Endothelial cell of umbilical vein (primary cell): Measurements from ENCODE around the gene DEFB108B. TPM values are rescaled to one million over a fixed set of nuclear protein-coding genes. Genes with fewer than 3 reads are reported as not detected.
"Not testable (repeated sequence)": the region's sequence is repeated elsewhere in the genome, so short reads cannot be mapped to it uniquely, and the experiment has no call there.

Experiments used
- BruUV-seq: library from RNA; stranded (reverse); fragments of 400-500 nt; replicated peaks from 2 replicates; lab custom pipeline; 2021; lab: Mats Ljungman, UMichigan
- CTCF ChIA-PET: fragments of 300-600, 350-600 bp; sonication (Branson Sonifier 250); formaldehyde crosslinking; loops from one replicate; lab custom pipeline; 2021; ENCODE audit warnings: antibody characterized with exemption, inconsistent platforms; lab: Charles Lee
- POLR2A ChIA-PET: fragments of 300-600, 350-600 bp; sonication (Branson Sonifier 250); formaldehyde crosslinking; loops from one replicate; lab custom pipeline; 2021; ENCODE audit warnings: antibody characterized with exemption, inconsistent platforms; lab: Charles Lee
- DNase-seq: peaks from one replicate; pipeline ENCODE4 v3.0.0-alpha.2; 2011; ENCODE audit warnings: low read depth, low spot score
- FAIRE-seq: peaks from 2 replicates; lab custom pipeline; 2011; peaks lifted over from hg19 to GRCh38; lab: Jason Lieb, UNC
- H2AFZ ChIP-seq: 2 replicates; pipeline ENCODE4 v1.6.0; 2012; ENCODE audit warnings: low read depth, low read length, control low read depth, inconsistent platforms
- H3K27ac ChIP-seq: 2 replicates; pipeline ENCODE4 v1.5.1; 2011; ENCODE audit warnings: low read depth, mild to moderate bottlenecking, control low read depth, low read length, moderate library complexity; ENCODE audit not compliant: insufficient read depth
- H3K27me3 ChIP-seq, 2 experiments: 2 replicates each; pipeline versions ENCODE4 v1.6.0 to v1.6.1; 2011; ENCODE audit warnings: low read length in 2 of 2, mixed read lengths in 1 of 2; ENCODE audit not compliant: control insufficient read depth in 2 of 2, insufficient read depth in 2 of 2
- H3K36me3 ChIP-seq, 2 experiments: 2 replicates in 1 of 2; 3 replicates in 1 of 2; pipeline ENCODE4 v1.5.1; 2011; ENCODE audit warnings: low read length in 2 of 2, mild to moderate bottlenecking in 1 of 2, moderate library complexity in 1 of 2; ENCODE audit not compliant: control insufficient read depth in 2 of 2, insufficient read depth in 2 of 2; ENCODE audit errors: extremely low read depth in 1 of 2
- H3K4me1 ChIP-seq: 3 replicates; pipeline ENCODE4 v1.5.1; 2011; ENCODE audit warnings: mild to moderate bottlenecking, low read length; ENCODE audit not compliant: control insufficient read depth, insufficient read depth; ENCODE audit errors: extremely low read depth
- H3K4me2 ChIP-seq: 2 replicates; pipeline ENCODE4 v1.6.1; 2011; ENCODE audit warnings: low read length, control low read depth, mixed read lengths; ENCODE audit not compliant: insufficient read depth
- H3K4me3 ChIP-seq, 3 experiments: fragments of 200-600 bp in 1 of 3; sonication (generic), shearing (Covaris generic) in 1 of 3; replicated peaks in 1 of 3; 2 replicates each; pipeline ENCODE4 v1.5.1; 2011 to 2016; ENCODE audit warnings: control low read depth in 3 of 3, low read length in 3 of 3, mild to moderate bottlenecking in 2 of 3, inconsistent platforms in 1 of 3, low read depth in 1 of 3, moderate library complexity in 1 of 3; ENCODE audit not compliant: insufficient read depth in 1 of 3
- H3K79me2 ChIP-seq: 2 replicates; pipeline ENCODE4 v1.6.0; 2012; ENCODE audit warnings: low read length, inconsistent platforms; ENCODE audit not compliant: control insufficient read depth, insufficient read depth
- H3K9ac ChIP-seq: replicated peaks from 2 replicates; pipeline ENCODE3; 2011; ENCODE audit warnings: low read length, control low read depth; ENCODE audit not compliant: insufficient read depth; ENCODE audit errors: extremely low read depth
- H3K9me1 ChIP-seq: replicated peaks from 3 replicates; pipeline ENCODE4 v1.6.0; 2011; ENCODE audit warnings: mild to moderate bottlenecking, low read length; ENCODE audit not compliant: control insufficient read depth, insufficient read depth; ENCODE audit errors: extremely low read depth
- H3K9me3 ChIP-seq: replicated peaks from 2 replicates; pipeline ENCODE4 v1.5.1; 2012; ENCODE audit warnings: low read length, inconsistent platforms; ENCODE audit not compliant: control insufficient read depth, insufficient read depth
- H4K20me1 ChIP-seq: replicated peaks from 2 replicates; pipeline ENCODE3; 2011; ENCODE audit warnings: mild to moderate bottlenecking, low read length; ENCODE audit not compliant: control insufficient read depth, insufficient read depth; ENCODE audit errors: extremely low read depth
- dilution Hi-C: fragments of 300-500 bp; cut with MboI; formaldehyde crosslinking; loops from one replicate; pipeline ENCODE4 v1.15.0; 2019; ENCODE audit warnings: low sequenced_read_pairs; ENCODE audit not compliant: extremely low pct_ligation_motif_present
- intact Hi-C: fragments of 100-400 bp; cut with micrococcal nuclease; formaldehyde crosslinking; loops from one replicate; pipeline ENCODE4 v1.10.0; 2022
- polyA plus RNA-seq, 4 experiments: library from polyadenylated mRNA; depleted of rRNA in 3 of 4; stranded (reverse) in 3 of 4; unstranded in 1 of 4; fragments of >200 nt; gene quantifications; 2 replicates each; pipeline versions ENCODE4 v1.2.1 to v1.2.3, GENCODE V29; 2011 to 2012; ENCODE audit warnings: missing spikeins in 1 of 4
- total RNA-seq: library from RNA; stranded (reverse); gene quantifications from 2 replicates; pipeline ENCODE4 v1.2.3, GENCODE V29; 2021

Gene DEFB108B
- total and polyA plus RNA-seq, 2 donors (not counting 3 experiments of a cell fraction or from before 2014, with no cell fraction given), result not detected

- POLR2A ChIA-PET, H4K20me1 ChIP-seq, H3K4me1 ChIP-seq, H2AFZ ChIP-seq, CTCF ChIA-PET, H3K27me3 ChIP-seq, dilution Hi-C loops, H3K79me2 ChIP-seq, H3K4me3 ChIP-seq, BruUV-seq, DNase-seq, H3K27ac ChIP-seq, H3K4me2 ChIP-seq, FAIRE-seq, H3K9me1 ChIP-seq, H3K9me3 ChIP-seq, H3K36me3 ChIP-seq, H3K9ac ChIP-seq: not testable (repeated sequence)
- intact Hi-C loops, result loop anchor here (10.0 kb wide), 1 partner anchor 335 kb away; the partner anchor contains the start of gene NADSYN1
These were observed 43.4 kb upstream of the DEFB108B start for GRCh38 chr11:71789444-71790196.

GRCh38 chr11:71791111-71791510, 41.9 kb upstream of the DEFB108B start:
- H3K9me1 ChIP-seq, H3K79me2 ChIP-seq, DNase-seq, H4K20me1 ChIP-seq, H3K36me3 ChIP-seq, H3K27me3 ChIP-seq, FAIRE-seq, dilution Hi-C loops, H3K4me3 ChIP-seq, H3K27ac ChIP-seq, H3K9me3 ChIP-seq, POLR2A ChIA-PET, intact Hi-C loops, H3K9ac ChIP-seq, BruUV-seq, H3K4me1 ChIP-seq, H2AFZ ChIP-seq, H3K4me2 ChIP-seq: not testable (repeated sequence)
- CTCF ChIA-PET, result interaction anchor here (1.5 kb wide), 1 partner anchor 625 kb away, joined by 4 read pairs; no protein-coding TSS in a partner anchor
